GM12878 (cell line): Measurements from ENCODE around the gene SEMA4C. TPM values are rescaled to one million over a fixed set of nuclear protein-coding genes. Genes with fewer than 3 reads are reported as not detected.

ENCODE experiments used
- ATAC-seq: fragments of 200-7000 bp; cut with Tn5 transposase; 3 replicates; pipeline ENCODE4 v1.9.1; 2020; ENCODE audit warnings: mild to moderate bottlenecking, moderate library complexity
- BruUV-seq: library from RNA; stranded (reverse); fragments of 400-500 nt; replicated peaks from 2 replicates; lab custom pipeline; 2021; lab: Mats Ljungman, UMichigan
- CTCF ChIA-PET: fragments of 300-600 bp; sonication (Branson Sonifier 250); formaldehyde crosslinking; extraction: SDS; loops from one replicate; lab custom pipeline; 2021; ENCODE audit warnings: inconsistent platforms; lab: Yijun Ruan, JAX
- POLR2A ChIA-PET: fragments of 350-600 bp; formaldehyde crosslinking; extraction: SDS; loops from one replicate; lab custom pipeline; 2021; ENCODE audit warnings: inconsistent platforms; lab: Charles Lee
- RAD21 ChIA-PET: fragments of 300-600 bp; sonication (Branson Sonifier 250); formaldehyde crosslinking; loops from one replicate; lab custom pipeline; 2023; ENCODE audit warnings: antibody characterized with exemption; ENCODE audit not compliant: unreplicated experiment; lab: Charles Lee
- SMC1A ChIA-PET: fragments of 300-600 bp; sonication (Branson Sonifier 250); formaldehyde crosslinking; loops from one replicate; lab custom pipeline; 2023; ENCODE audit not compliant: unreplicated experiment, uncharacterized antibody; lab: Charles Lee
- DNase-seq: peaks from one replicate; pipeline ENCODE4 v3.0.0-alpha.2; 2011; ENCODE audit warnings: low read depth, low spot score
- FAIRE-seq: peaks from 3 replicates; lab custom pipeline; 2011; peaks lifted over from hg19 to GRCh38; lab: Jason Lieb, UNC
- H2AFZ ChIP-seq: 2 replicates; pipeline ENCODE4 v1.6.0; 2011; ENCODE audit warnings: low read depth, low read length, control low read depth; ENCODE audit not compliant: control insufficient read depth
- H3K27ac ChIP-seq: 2 replicates; pipeline ENCODE4 v1.5.1; 2011; ENCODE audit warnings: control low read depth; ENCODE audit not compliant: control insufficient read depth, insufficient read depth
- H3K27me3 ChIP-seq, 2 experiments: replicated peaks in 1 of 2; 2 replicates each; pipeline versions ENCODE4 v1.6.0 to v1.6.1; 2011; ENCODE audit warnings: low read length in 1 of 2; ENCODE audit not compliant: control insufficient read depth in 2 of 2, insufficient read depth in 2 of 2
- H3K36me3 ChIP-seq, 2 experiments: 2 replicates each; pipeline ENCODE4 v1.5.1; 2011; ENCODE audit warnings: low read length in 1 of 2; ENCODE audit not compliant: control insufficient read depth in 2 of 2, insufficient read depth in 2 of 2
- H3K4me1 ChIP-seq: 2 replicates; pipeline ENCODE4 v1.6.1; 2011; ENCODE audit warnings: mild to moderate bottlenecking, low read length, moderate library complexity, mixed read lengths; ENCODE audit not compliant: control insufficient read depth, insufficient read depth
- H3K4me2 ChIP-seq: 2 replicates; pipeline ENCODE4 v1.6.0; 2011; ENCODE audit warnings: control low read depth; ENCODE audit not compliant: control insufficient read depth, insufficient read depth
- H3K4me3 ChIP-seq: fragments of 200-600 bp; sonication (generic); 2 replicates; pipeline ENCODE4 v1.5.1; 2016
- H3K79me2 ChIP-seq: 2 replicates; pipeline ENCODE4 v1.6.0; 2011; ENCODE audit warnings: low read length; ENCODE audit not compliant: control insufficient read depth, insufficient read depth
- H3K9ac ChIP-seq: 2 replicates; pipeline ENCODE4 v1.8.0; 2011; ENCODE audit warnings: low read length, control low read depth, mixed read lengths; ENCODE audit not compliant: control insufficient read depth, insufficient read depth
- H3K9me3 ChIP-seq: replicated peaks from 3 replicates; pipeline ENCODE4 v1.5.1; 2011; ENCODE audit warnings: mild to moderate bottlenecking, low read length; ENCODE audit not compliant: control insufficient read depth, insufficient read depth
- H4K20me1 ChIP-seq: 2 replicates; pipeline ENCODE4 v1.6.0; 2011; ENCODE audit not compliant: control insufficient read depth, insufficient read depth
- IKZF2 ChIP-seq, 2 experiments: fragments of 450-650 bp; IDR thresholded peaks; 2 replicates each; pipeline ENCODE4 v1.6.1; 2017; ENCODE audit warnings: mild to moderate bottlenecking in 2 of 2, moderate library complexity in 2 of 2
- YBX1 ChIP-seq: fragments of 450-650 bp; IDR thresholded peaks from 2 replicates; pipeline ENCODE4 v1.6.1; 2016; ENCODE audit warnings: antibody characterized with exemption
- WGBS: methylation state at CpG from one replicate; pipeline ENCODE4 v1.1.6; 2016; ENCODE audit warnings: low lambda C conversion rate; ENCODE audit not compliant: insufficient replicate concordance, insufficient coverage; ENCODE audit errors: missing lambda C conversion rate; 5-methylcytosine and 5-hydroxymethylcytosine counted together
- in situ Hi-C: fragments of 300-500 bp; cut with MboI; formaldehyde crosslinking; loops from 9 replicates; pipeline ENCODE4 v1.14.3; 2018; ENCODE audit warnings: mixed read lengths
- intact Hi-C: fragments of 100-400 bp; cut with micrococcal nuclease; formaldehyde crosslinking; loops from one replicate; pipeline ENCODE4 v1.14.2; 2022; ENCODE audit not compliant: unreplicated experiment
- polyA plus RNA-seq, 11 experiments: library from polyadenylated mRNA; depleted of rRNA in 4 of 11; unstranded in 6 of 11; stranded (reverse) in 5 of 11; fragments of >200 nt; fragmentation: Nextera tagmentation in 4 of 11; fragmentation: Illumina TruSeq in 1 of 11; extraction: Ambion mirVana in 4 of 11; extraction: Trizol in 1 of 11; gene quantifications; 1 replicate in 1 of 11; 2 replicates in 10 of 11; pipeline versions ENCODE4 v1.2.1 to v1.2.3, GENCODE V29; 2011 to 2016; ENCODE audit warnings: inconsistent platforms in 2 of 11, missing spikeins in 2 of 11, low read depth in 1 of 11
- total RNA-seq, 4 experiments: library from RNA; depleted of rRNA in 3 of 4; stranded (reverse); fragments of >200 nt in 3 of 4; fragmentation: Illumina TruSeq in 1 of 4; extraction: Trizol in 1 of 4; gene quantifications; 2 replicates each; pipeline versions ENCODE4 v1.2.1 to v1.2.3, GENCODE V29; 2013 to 2021
- TF ChIP-seq, protein P1 (sequence below): fragments of 150-350 bp; IDR thresholded peaks from 2 replicates; pipeline ENCODE4 v1.6.1; 2016; ENCODE audit warnings: low read depth, low read length

The SEMA4C gene
- total and polyA plus RNA-seq, 10 of the 15 experiments (the other 5 are each of a cell fraction or from before 2014, with no cell fraction given): 0.06 to 21.6 (median 6.8) TPM

DNA sequence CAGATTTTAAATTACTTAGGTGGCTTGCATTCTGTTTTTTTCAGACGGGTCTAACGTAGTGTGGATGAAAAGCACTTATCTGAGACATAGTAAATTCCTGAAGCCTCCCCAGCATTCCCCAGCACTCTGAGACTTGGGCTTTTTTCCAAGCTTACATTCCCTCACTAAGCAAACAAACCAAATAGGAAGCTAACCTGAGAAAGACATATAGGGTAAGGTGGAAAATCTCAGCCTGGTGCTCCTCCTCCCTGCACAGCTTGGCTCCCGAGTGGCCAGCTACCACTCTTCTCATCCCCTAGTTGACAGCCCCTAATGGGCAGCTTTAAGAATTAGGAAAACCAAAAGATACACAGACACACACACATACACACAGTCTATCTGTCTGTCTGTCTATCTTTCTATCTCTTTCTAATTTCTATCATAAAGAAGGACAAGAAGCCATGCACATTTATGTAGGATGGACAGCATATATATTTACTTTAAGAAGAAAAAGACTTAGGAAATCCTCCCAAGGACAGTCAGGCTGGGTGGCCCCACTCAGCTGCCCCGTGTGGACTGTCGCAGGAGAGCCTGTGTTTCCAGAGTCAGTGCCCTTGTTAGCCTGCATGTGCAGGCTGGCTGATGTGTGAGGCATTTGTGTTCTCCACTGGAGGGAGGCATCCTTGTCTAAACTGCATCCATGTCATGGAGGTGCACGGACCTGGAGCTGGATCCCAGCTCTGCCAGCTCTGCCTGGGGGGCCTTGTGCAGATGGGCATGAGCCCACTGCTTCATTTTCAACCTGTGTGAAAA lies 45.6 kb downstream of the SEMA4C start:
- Histone ChIP-seq H2AFZ (no peak overlapping the region), H3K9ac (no peak overlapping the region), H3K79me2 (peaks cover 5% of the 10 kb centered on the region), H3K36me3 (peaks cover 3 to 13% of the 10 kb centered on the region in 2 experiments; a peak in 3 of 4 replicates), H3K27me3 (no peaks in the 10 kb centered on the region), H4K20me1 (0 out of 2 replicates have a peak, but pooled peaks cover 3% of the 10 kb centered on the region), H3K4me2 (no peak overlapping the region), H3K4me3 (no peak overlapping the region), H3K9me3 (no peaks in the 10 kb centered on the region), H3K27ac (no peak overlapping the region), H3K4me1 (no peaks in the 10 kb centered on the region)
- in situ Hi-C loops: no loop called here
- WGBS: 80% methylated on average over 6 of the region's 6 CpGs
- no peak for DNase-seq
- no peak for ATAC-seq
- CTCF ChIA-PET: interaction anchor here (1.0 kb wide), 1 partner anchor 9 kb away, joined by 3 read pairs; no protein-coding TSS in a partner anchor
- peak; percentile 27 for FAIRE-seq
- BruUV-seq: no TSS peak
- TF ChIP-seq IKZF2 (IDR thresholded peaks at IDR 0.05) (no peak), YBX1 (no peak)
- TF ChIP-seq, protein P1, sequence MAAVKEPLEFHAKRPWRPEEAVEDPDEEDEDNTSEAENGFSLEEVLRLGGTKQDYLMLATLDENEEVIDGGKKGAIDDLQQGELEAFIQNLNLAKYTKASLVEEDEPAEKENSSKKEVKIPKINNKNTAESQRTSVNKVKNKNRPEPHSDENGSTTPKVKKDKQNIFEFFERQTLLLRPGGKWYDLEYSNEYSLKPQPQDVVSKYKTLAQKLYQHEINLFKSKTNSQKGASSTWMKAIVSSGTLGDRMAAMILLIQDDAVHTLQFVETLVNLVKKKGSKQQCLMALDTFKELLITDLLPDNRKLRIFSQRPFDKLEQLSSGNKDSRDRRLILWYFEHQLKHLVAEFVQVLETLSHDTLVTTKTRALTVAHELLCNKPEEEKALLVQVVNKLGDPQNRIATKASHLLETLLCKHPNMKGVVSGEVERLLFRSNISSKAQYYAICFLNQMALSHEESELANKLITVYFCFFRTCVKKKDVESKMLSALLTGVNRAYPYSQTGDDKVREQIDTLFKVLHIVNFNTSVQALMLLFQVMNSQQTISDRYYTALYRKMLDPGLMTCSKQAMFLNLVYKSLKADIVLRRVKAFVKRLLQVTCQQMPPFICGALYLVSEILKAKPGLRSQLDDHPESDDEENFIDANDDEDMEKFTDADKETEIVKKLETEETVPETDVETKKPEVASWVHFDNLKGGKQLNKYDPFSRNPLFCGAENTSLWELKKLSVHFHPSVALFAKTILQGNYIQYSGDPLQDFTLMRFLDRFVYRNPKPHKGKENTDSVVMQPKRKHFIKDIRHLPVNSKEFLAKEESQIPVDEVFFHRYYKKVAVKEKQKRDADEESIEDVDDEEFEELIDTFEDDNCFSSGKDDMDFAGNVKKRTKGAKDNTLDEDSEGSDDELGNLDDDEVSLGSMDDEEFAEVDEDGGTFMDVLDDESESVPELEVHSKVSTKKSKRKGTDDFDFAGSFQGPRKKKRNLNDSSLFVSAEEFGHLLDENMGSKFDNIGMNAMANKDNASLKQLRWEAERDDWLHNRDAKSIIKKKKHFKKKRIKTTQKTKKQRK: no peak
- SMC1A ChIA-PET: no interaction called here
- intact Hi-C loops: no loop called here
- RAD21 ChIA-PET: no interaction called here
- POLR2A ChIA-PET: interaction anchor here (0.7 kb wide), 1 partner anchor 785 kb away, joined by 3 read pairs; no protein-coding TSS in a partner anchor
